DOHH2 (cell line): ENCODE results near the gene GLS.

Experiments
- CTCF ChIP-seq: fragments of 200-600 bp; sonication (generic); IDR thresholded peaks from one replicate; pipeline ENCODE4 v1.5.1; 2014; ENCODE audit warnings: antibody characterized with exemption, mild to moderate bottlenecking, low read depth, low read length; ENCODE audit not compliant: poor library complexity, severe bottlenecking
- EZH2phosphoT487 ChIP-seq: fragments of 200-600 bp; sonication (generic); IDR thresholded peaks from 2 replicates; pipeline ENCODE4 v1.6.1; 2017; ENCODE audit warnings: borderline replicate concordance, mild to moderate bottlenecking, antibody characterized with exemption, low read length, moderate library complexity, mixed read lengths

GRCh38 chr2:190930411-190930810 lies 49.8 kb downstream of the GLS start:
- TF ChIP-seq CTCF (no peak), EZH2phosphoT487 (no peak)
